GM18505 (cell line): Measurements from ENCODE around the gene CBX6.
"Not testable (repeated sequence)": the region's sequence is repeated elsewhere in the genome, so short reads cannot be mapped to it uniquely, and the experiment has no call there.

ENCODE experiments used
- ATAC-seq: cut with Tn5 transposase; IDR thresholded peaks from one replicate; pipeline ENCODE4 v1.9.1; 2021; ENCODE audit not compliant: unreplicated experiment
- POLR2A ChIP-seq: IDR thresholded peaks from 4 replicates; pipeline ENCODE4 v1.6.1; 2011; ENCODE audit warnings: borderline replicate concordance; ENCODE audit not compliant: insufficient read depth, insufficient read length; ENCODE audit errors: extremely low read depth

The CBX6 gene

DNA sequence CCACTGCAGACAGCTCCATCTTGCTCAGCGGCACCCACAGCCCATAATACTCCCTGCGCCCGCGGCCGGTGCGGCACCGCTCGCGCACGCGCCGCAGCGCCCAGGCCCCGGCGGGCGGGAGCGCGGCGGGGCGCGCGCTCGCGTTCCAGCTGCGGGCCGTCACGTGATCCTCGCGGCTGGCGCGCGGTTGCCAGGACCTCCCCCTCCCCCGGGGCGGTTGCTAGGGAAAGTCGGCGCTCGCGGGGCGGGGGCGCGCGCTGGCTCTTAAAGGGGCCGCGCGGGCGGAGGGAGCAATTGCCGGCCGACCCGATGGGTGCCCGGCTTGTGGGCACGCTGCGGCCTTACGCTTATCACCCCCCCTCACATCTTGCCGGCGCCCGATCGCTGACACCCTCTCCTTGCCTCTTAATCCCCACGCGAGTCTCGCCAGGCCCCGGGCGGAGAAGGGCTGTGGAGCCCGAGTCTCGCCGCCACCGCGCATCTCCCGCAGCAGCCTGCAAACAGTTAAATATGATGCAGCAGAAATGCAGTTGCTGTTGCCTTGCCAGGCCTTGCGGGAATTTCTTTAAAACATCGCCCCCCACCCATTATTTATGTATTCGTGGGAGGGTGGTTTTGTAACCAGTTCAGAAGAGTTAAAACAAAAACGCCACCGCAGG, at the start of gene CBX6:
Gene CBX6 (minus strand): TSS at position 45 of the 659 bp plus-strand sequence. CDS start 26 bp downstream, at position 19.
- TF ChIP-seq POLR2A, result peak; percentile 74
- ATAC-seq, result peak; percentile 60

DNA sequence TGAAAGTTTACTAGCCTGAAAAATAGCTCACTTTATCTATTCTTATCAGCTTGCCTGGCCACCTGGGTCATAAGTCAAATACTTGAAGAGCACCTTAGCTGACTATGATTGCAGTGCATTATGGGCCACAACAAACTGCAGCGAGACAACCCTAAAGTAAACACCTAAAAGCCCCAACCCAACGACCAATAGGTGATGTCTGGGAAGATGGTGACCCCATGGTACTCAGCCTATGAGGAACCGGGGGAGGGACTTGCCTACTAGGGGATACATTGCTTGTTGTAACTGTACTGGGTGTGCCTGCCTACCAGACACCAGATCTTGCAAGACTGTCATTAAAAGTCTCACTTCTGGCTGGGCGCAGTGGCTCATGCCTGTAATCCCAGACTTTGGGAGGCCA, 49.8 kb upstream of the CBX6 start:
- ATAC-seq, result no peak

DNA sequence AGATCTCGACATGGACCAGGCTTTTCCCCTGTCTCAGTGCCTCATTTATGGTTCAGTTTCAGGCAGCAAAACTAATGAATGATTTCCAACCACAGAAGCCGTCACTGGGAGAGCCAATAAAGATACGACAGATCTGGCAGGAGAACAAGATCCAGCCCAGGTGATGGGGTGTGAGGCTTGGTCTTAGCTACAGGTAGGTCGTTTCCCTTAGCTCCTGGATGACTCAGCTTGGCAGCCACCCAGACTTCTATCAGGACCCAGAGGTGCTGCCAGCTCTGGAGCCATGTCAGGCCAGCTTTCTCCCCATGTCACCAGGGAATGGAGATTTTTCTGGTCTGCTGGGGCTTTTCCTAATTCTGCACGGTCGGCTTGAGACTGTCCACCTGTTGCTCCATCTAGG, 49.1 kb upstream of the CBX6 start:
- no peak for ATAC-seq

More for the DNA sequence above, 49.8 kb upstream of the CBX6 start:
- TF ChIP-seq POLR2A, result no peak

DNA sequence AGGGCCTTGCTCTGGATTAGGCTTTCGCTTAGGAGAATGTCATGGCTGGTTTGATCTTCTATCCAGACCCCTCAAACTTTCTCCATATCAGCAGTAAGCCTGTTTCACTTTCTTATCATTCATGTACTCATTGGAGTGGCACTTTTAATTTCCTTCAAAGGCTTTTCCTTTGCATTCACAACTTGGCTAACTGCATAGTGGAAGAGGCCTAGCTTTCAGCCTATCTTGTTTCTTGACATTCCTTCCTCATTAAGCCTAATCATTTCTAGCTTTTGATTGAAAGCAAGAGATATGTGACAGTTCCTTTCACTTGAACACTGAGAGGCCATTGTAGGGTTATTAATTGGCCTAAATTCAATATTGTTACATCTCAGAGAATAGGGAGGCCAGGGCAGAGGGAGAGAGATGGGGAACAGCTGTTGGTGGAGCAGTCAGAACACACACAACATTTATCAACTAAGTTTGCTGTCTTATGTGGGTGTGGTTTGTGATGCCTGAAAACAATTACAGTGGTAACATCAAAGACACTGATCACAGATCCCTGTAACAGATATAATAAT, 47.7 kb upstream of the CBX6 start:
- TF ChIP-seq POLR2A, result no peak
- ATAC-seq, result no peak

More for the DNA sequence above, 49.1 kb upstream of the CBX6 start:
- TF ChIP-seq POLR2A, result no peak

DNA sequence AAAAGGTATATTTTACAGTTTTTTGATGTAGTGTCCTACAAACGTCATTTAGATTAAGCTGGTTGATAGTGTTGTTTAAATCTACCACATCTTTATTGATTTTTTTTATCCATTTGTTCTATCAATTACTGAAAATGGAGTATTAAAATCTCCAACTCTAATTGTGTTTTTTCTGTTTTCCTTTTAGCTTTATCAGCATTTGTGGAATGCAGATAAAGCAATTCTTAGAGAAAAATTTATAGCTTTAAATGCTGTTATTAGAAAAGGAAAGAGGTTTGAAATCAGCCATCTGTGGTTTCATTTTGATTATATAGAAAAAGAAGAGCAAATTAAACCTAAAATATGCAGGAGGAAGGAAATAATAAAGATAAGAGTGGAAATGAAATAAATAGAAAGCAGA, 39.4 kb upstream of the CBX6 start:
- no peak for ATAC-seq
- no peak for TF ChIP-seq POLR2A

DNA sequence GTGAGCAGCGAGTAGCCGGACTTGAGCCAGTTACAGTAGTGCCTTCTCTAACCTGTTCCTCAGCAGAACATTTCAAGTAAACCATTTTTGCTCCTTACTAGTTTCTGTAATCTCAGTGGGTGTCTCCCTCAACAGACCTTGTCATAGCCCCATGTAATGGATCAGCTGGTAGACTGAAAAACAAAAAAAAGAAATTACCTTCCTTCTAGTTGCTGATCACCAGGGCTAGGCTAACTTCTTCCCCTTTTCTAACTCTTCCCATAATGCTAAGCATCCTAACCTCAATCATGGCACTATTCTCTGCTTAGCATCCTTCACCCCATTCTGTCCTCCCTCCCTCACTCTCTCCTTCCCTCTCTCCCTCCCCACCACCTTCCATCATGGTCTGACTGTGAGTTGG, 35.8 kb upstream of the CBX6 start:
- TF ChIP-seq POLR2A, result no peak

DNA sequence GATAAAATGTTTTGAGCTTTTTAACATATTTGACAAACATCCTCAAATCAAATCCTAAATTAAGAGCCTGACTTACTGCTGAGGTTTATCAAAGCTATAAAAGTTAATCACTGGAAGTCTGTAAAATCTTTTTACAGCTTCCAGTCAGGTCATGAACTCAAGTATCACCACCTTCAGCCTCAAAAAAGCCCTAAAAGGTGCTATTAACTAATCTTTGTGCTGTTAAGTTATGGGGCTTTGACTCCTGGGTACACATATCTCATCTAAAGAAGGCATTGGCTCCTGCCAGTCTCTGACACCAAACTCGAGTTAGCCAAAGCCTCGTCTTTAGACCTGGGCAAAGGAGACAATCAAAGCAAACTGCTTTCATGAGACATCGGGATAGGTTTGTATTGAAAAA, 34.0 kb upstream of the CBX6 start:
- no peak for TF ChIP-seq POLR2A
- ATAC-seq, result no peak

More for the DNA sequence above, 35.8 kb upstream of the CBX6 start:
- ATAC-seq, result no peak

DNA sequence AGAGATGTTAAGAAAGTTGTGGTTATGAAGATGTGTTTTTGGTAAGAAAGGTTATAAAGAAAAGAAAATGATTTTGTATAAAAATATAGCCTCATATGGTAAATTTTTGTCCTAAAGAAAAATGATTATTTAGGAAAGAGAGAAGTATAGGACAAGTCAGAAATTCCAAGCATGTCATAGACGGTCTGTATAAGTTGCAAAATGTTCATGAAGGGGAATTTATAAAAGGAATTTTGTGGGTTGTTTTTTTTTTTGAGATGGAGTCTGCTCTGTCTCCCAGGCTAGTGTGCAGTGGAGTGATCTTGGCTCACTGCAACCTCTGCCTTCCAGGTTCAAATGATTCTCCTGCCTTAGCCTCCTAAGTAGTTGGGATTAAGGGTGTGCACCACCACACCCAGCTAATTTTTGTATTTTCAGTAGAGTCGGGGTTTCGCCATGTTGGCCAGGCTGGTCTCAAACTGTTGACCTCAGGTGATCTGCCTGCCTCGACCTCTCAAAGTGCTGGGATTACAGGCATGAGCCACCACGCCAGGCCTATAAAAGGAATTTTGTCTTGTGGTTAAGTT, 32.1 kb upstream of the CBX6 start:
- ATAC-seq, result not testable (repeated sequence)

DNA sequence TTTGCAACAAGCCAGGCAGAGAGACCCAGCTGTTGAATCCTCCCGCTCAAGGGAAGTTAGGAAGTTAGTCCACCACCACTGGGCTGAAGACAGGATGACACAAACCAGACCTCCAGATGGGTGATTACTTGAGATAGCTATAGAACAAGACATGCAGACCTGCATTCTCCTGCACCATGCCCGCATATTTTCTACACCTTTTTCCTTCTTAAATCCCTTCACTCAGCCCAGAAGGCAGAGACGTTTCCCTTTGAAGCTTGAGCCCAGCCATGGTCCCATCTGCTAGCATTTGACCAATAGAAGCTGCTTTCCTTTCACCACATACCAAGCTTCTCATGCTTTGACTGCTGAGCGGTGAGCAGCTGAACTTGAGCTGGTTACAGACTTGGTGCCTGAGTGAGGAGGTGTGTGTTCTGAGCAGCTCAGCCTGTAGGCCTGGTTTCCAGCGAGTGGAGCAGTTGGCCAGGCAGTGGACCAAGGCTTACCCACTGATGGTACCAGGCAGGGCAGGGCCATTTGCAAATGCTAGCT, 29.2 kb upstream of the CBX6 start:
- no peak for ATAC-seq
- no peak for TF ChIP-seq POLR2A

DNA sequence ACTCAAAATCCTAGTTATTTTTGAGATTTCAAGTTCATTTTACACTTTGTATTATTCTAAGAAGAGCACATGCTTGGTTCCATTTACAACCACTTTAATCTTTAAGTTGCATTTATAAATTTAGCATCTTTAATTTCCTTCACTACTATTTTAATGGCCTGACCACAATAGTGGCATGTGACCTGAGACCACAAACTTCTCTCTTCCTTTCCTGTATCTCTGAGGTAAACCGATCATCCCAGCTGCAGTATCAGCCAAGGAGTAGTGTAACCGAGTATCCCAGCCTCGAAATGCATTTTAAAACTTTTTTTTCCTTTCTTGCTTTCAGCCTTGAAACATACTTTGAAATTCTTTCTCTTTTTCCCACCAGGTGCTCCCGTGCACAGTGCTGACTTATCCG, 28.7 kb upstream of the CBX6 start:
- TF ChIP-seq POLR2A, result no peak
- ATAC-seq, result no peak

DNA sequence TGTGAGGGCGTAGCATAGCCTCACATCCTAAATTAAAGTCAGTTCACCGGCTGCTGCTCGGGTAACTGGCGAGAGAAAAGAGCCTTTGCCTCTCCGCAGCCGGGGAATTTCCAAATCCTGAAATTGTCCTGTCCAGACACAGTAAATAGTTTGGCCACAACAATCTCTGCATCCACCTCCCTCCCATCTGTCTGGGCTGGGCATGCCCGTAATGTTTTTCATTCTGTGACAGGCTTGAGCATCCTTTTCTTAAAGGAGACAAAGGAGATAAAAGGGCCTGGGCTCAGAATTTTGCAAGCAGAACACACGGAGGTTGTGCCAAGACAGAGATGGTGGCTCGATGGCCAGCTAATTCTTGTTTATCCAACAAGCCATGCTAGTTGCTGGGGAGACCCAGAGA, 19.2 kb upstream of the CBX6 start:
- no peak for TF ChIP-seq POLR2A
- ATAC-seq, result no peak

DNA sequence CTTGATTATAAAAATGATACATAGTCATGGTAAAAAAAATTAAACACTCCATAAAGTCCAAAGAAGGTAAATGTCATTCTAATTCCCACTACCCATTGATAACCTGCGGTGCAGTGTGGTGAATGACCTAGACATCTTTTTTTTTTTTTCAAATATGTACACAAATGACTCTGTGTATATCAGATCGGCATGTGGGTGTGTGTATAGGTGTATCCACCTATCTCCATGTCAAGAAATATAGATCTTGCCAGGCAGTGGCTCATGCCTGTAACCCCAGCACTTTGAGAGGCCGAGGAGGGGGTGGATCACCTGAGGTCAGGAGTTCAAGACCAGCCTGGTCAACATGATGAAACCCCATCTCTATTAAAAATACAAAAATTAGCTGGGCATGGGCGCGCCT, 18.4 kb upstream of the CBX6 start:
- no peak for TF ChIP-seq POLR2A
- ATAC-seq, result no peak

DNA sequence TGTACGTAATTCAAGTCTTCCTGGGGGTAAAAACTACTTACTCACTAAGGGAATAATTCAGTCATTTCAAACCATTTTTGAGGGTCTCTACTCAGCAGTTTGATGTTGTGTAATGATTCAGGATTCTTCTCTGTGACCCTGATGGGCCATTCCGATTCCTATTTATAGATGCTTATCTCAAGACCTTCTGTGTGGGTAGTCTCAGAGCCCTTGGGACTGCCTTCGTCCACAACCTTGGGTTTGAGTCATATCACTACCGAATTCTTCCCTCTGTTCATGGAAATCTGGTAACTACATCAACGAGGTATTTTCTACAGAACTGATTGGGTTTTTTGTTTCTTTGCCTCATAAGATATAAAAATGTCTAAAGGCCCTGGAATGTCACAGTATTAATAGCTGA, 14.3 kb upstream of the CBX6 start:
- ATAC-seq, result no peak
- TF ChIP-seq POLR2A, result no peak

DNA sequence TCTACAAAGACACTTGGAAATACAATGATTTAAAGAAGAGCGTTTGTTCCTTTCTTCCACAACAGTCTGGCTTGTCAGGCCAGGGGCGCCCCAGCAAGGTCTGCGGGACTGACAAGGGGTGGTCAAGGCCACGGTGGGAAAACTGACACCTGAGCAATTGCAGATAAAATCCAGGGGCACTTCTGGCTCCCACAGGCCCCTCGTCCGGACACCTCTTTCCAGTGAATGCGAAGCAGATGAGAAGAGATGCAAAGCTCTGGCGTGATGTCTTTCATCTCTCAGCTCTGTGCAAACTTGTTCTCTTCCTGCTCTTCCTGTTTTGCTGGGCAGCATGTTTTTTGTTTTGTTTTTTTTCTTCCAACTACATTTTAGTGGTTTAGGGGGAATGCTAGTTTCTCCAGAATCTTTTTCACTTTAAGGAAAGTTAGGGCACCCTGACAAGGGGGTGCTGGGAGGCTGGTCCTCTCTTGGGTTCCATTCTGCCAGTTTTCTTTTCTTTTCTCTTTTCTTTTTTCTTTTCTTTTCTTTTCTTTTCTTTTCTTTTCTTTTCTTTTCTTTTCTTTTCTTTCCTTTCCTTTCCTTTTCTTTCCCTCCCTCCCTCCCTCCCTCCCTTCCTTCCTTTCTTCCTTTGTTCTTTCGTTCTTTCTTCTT, 11.1 kb upstream of the CBX6 start:
- no peak for TF ChIP-seq POLR2A
- no peak for ATAC-seq

DNA sequence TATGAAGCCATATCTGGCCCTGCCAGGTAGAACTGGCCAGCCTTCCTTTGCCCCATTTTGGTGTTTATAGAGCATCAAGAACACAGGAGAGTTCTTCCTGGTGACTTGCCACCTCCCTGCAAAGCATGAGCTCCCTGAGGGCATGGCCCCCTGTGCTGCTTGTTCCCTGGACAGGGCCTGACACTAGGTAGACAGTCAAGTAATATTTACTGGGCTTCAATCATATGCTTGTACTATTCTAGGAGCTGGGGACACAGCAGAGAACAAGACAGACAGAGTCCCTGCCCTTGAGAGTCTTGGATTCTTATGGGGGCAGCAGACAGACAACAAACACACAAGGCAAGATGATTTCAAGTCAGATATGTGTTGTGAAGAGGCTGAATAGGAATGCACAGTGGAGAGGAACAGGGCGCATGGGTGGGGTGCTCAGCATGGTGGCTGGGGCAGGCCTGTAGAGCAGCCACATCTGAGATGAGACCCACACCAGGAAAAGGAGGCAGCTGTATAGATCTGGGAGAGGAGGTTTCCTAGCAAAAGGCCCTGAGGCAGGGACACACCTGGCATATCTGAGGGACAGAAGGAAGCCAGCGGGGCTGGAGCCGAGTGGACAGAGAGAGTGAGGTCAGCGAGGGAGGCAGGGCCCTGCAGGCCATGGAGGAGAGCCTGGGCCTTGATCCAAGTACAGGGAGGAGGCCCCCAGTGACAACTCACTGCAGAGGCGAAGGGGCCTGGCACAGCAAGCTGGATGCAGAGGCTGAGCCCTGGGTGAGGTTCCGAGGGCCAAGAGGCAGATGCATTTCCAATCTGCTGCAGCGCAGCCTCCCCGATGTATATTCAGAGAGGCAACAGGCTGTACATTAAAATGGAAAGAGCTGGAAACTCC, 10.2 kb upstream of the CBX6 start:
- TF ChIP-seq POLR2A, result no peak
- no peak for ATAC-seq
